ENCODE data around the gene TIMM8B.
A peak's percentile ranks its signal among the peaks of the same experiment; 100 is the strongest.
"Not testable (repeated sequence)": the region's sequence is repeated elsewhere in the genome, so short reads cannot be mapped to it uniquely, and the experiment has no call there.

TIMM8B gene

GRCh38 chr11:112073941-112074811 is 12.4 kb downstream of the TIMM8B start, which contains the start of the genes NKAPD1 and PIH1D2:
Gene NKAPD1, plus strand, starts transcription at chr11:112074299. Its CDS starts 1,276 bp downstream, at chr11:112075575.
Gene PIH1D2, minus strand, starts transcription at chr11:112074017. Its CDS starts 843 bp downstream, at chr11:112073174.
- DNase-seq, result peak; percentile 72

DNA sequence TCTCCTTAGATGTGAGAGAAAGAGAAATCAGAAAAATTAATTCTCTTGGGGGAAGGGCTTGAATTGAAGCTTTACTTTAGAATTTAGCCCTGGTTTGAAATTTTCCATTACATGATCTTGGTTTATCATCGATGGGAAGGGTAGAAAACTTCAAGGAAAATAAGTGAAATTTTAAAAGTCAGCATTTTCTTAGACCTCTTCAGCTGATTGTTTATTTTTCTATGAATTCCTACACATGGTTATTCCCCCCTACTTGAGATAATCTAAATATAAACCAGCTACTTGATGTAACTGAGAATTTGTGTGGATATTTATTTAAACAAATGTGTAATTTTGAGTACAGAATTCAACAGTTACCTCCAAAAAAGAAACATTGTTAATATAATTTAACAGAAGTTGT is 23.6 kb downstream of the TIMM8B start:
- DNase-seq, result no peak

GRCh38 chr11:112058103-112058502 is 28.5 kb downstream of the TIMM8B start:
- DNase-seq, result no peak

DNA sequence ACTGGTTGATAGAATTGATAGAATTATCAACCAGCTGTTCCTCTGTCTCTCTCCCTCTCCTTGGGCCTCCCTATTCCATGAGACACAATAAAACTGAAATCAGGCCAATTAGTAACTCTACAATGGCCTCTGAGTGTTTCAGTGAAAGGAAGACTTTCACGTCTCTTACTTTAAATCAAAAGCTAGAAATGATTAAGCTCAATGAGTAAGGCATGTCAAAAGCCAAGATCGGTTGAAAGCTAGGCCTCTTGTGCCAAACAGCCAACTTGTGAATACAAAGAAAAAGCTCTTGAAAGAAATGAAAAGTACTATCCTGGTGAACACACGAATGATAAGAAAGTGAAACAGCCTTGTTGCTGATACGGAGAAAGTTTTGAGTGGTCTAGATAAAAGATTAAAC is 29.4 kb downstream of the TIMM8B start:
- no peak for DNase-seq

DNA sequence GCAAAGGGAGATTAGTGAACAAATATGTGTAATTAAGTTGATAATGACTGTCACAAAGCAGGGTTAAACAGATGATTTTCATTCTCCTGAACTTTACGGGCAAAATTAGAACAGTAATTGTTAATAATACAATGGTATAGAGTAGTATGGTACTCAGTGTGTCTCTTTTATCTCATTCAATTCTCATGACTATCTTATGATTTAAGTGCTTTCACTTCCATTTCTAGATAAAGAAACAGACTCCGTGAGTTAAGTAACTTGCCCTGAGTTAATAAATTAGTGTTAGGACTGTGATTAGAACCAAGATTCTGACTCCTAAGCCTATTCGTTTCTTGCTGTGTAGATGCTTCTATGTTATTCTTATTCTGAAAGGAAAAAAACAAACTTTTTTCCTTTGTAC is 34.8 kb downstream of the TIMM8B start:
- DNase-seq, result no peak

- DNase-seq, result no peak
Measured at GRCh38 chr11:112050721-112051120, 35.8 kb downstream of the TIMM8B start.

- DNase-seq, result no peak
Measured at GRCh38 chr11:112049777-112050176, 36.8 kb downstream of the TIMM8B start.

DNA sequence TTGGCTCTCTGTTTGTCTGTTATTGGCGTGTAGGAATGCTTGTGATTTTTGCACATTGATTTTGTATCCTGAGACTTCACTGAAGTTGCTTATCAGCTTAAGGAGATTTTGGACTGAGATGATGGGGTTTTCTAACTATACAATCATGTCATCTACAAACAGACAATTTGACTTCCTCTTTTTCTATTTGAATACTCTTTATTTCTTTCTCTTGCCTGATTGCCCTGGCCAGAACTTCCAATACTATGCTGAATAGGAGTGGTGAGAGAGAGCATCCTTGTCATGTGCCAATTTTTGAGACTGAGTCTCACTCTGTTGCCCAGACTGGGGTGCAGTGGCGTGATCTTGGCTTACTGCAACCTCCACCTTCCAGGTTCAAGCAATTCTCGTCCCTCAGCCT is 38.3 kb downstream of the TIMM8B start:
- not testable (repeated sequence) for DNase-seq

DNA sequence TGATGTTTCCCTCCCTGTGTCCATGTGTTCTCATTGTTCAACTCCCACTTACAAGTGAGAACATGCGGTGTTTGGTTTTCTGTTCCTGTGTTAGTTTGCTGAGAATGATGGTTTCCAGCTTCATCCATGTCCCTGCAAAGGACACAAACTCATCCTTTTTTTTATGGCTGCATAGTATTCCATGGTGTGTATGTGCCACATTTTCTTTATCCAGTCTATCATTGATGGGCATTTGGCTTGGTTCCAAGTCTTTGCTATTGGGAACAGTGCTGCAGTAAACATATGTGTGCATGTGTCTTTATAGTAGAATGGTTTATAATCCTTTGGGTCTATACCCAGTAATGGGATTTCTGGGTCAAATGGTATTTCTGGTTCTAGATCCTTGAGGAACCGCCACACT is 39.9 kb downstream of the TIMM8B start:
- DNase-seq, result not testable (repeated sequence)

DNA sequence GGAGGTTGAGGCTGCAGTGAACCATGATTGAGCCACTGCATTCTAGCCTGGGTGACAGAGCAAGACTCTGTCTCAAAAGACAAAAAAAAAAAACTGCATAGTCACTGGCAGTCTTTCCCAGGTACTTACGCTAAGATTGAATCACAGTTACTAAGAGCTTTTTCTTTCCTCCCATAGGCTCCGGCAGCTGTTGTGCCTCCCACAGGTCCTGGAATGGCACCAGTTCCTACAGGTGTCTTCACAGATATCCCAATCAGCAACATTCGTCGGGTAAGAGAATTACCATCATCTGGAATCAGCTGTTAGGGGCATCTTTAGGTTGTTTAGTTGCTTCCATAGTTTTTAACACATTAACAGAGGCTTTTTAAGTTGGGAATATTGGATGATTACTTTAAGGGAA is 41.6 kb downstream of the TIMM8B start:
- no peak for DNase-seq

GRCh38 chr11:112042961-112043304 is 43.6 kb downstream of the TIMM8B start:
- no peak for DNase-seq

DNA sequence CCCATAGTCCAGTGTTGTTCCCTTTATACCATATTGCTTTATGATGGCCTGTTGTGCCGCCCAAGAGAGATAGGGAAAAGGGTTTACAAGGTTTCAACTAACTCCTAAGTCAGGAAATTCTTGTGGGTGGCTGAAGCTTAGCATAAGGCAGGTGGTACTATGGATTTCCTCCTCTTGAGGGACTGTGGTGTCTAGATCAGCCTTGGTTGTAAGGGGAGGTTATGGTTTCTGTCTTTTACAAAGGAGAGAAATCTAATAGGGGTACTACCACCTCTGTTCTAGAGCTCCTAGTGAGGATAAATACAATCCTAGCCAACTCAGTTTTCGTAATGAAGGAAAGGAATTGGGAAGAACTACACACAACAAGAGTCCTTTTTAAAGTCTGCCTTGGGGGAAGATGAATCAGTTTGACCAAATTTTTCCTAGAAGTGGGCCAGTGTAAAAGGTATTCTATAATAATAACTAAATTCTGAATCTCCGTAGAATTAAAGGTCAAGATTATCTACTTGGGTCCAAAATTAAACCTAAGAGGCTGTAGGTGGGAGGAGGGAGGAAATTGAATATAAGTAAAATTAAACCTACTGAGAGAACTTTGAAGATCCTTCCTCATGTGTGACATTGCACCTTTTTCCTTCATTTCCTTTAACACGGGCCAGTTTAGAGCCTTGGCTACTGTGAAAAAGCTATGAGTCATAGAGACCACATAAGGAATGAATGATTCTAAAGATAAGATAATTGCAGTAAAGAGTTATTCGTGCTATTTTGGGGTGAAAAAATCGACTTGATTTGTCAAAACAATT is 44.2 kb downstream of the TIMM8B start:
- no peak for DNase-seq

GRCh38 chr11:112037527-112037926 is 49.0 kb downstream of the TIMM8B start:
- DNase-seq, result no peak

All from activated CD4-positive, alpha-beta T cell treated with anti-CD3 and anti-CD28 coated beads for 1 hour (primary cell).